B cell (primary cell): ENCODE data around the gene TMEM221. TPM values are rescaled to one million over a fixed set of nuclear protein-coding genes. Genes with fewer than 3 reads are reported as not detected.

ENCODE experiments used
- ATAC-seq: fragments of 200-7000 bp; cut with Tn5 transposase; one replicate; pipeline ENCODE4 v1.10.0; 2021; ENCODE audit warnings: low read depth, mild to moderate bottlenecking, moderate number of reproducible peaks, moderate library complexity
- CTCF ChIA-PET: fragments of 350-600 bp; sonication (Branson Sonifier 250); formaldehyde crosslinking; loops from one replicate; lab custom pipeline; 2021; ENCODE audit warnings: antibody characterized with exemption, inconsistent platforms; lab: Charles Lee
- POLR2A ChIA-PET: fragments of 350-600 bp; sonication (Branson Sonifier 250); formaldehyde crosslinking; loops from one replicate; lab custom pipeline; 2021; ENCODE audit warnings: antibody characterized with exemption; lab: Charles Lee
- DNase-seq: peaks from one replicate; pipeline ENCODE4 v3.0.0; 2013
- H2AFZ ChIP-seq: 2 replicates; pipeline ENCODE4 v1.6.1; 2012; ENCODE audit warnings: mild to moderate bottlenecking, low read depth, low read length; ENCODE audit not compliant: insufficient read depth, poor library complexity, severe bottlenecking
- H3K27ac ChIP-seq, 2 donors: 1 replicate in 1 of 2; 2 replicates in 1 of 2; pipeline ENCODE4 v1.5.1; 2012 to 2013; ENCODE audit warnings: low read length in 2 of 2, mild to moderate bottlenecking in 2 of 2, moderate library complexity in 1 of 2
- H3K27me3 ChIP-seq, 4 experiments: fragments of 200-600 bp in 1 of 4; sonication (generic) in 1 of 4; replicated peaks in 1 of 4; 1 replicate in 2 of 4; 2 replicates in 2 of 4; pipeline versions ENCODE4 v1.6.1 to v1.7.0; 2013 to 2016; ENCODE audit warnings: low read length in 3 of 4, mild to moderate bottlenecking in 2 of 4, mixed read lengths in 1 of 4, moderate library complexity in 1 of 4; ENCODE audit not compliant: insufficient read depth in 4 of 4, control insufficient read depth in 3 of 4; ENCODE audit errors: control extremely low read depth in 1 of 4
- H3K36me3 ChIP-seq, 2 experiments: replicated peaks in 1 of 2; 1 replicate in 1 of 2; 2 replicates in 1 of 2; pipeline versions ENCODE4 v1.6.1 to v1.7.1; 2013; ENCODE audit warnings: low read length in 1 of 2; ENCODE audit not compliant: insufficient read depth in 2 of 2, control insufficient read depth in 1 of 2; ENCODE audit errors: control extremely low read depth in 1 of 2, extremely low read depth in 1 of 2
- H3K4me1 ChIP-seq, 2 donors: fragments of 200-600 bp in 1 of 2; sonication (generic) in 1 of 2; 1 replicate in 1 of 2; 2 replicates in 1 of 2; pipeline versions ENCODE4 v1.5.1 to v1.6.1; 2013 to 2017; ENCODE audit warnings: low read length in 2 of 2; ENCODE audit not compliant: control insufficient read depth in 2 of 2, insufficient read depth in 2 of 2
- H3K4me2 ChIP-seq: replicated peaks from 2 replicates; pipeline ENCODE3; 2012; ENCODE audit warnings: mild to moderate bottlenecking, low read depth, low read length; ENCODE audit not compliant: poor library complexity, severe bottlenecking
- H3K4me3 ChIP-seq, 5 experiments: fragments of 200-600 bp in 1 of 5; sonication (generic) in 1 of 5; 1 replicate in 3 of 5; 2 replicates in 2 of 5; pipeline versions ENCODE4 v1.5.1 to v1.7.0; 2011 to 2016; ENCODE audit warnings: low read length in 4 of 5, mild to moderate bottlenecking in 4 of 5, low read depth in 2 of 5, control low read depth in 1 of 5, moderate library complexity in 1 of 5; ENCODE audit not compliant: insufficient read depth in 1 of 5; ENCODE audit errors: control extremely low read depth in 1 of 5, extremely low read depth in 1 of 5
- H3K79me2 ChIP-seq: fragments of 200-600 bp; sonication (generic); one replicate; pipeline ENCODE4 v1.6.0; 2016; ENCODE audit warnings: low read length; ENCODE audit not compliant: control insufficient read depth, insufficient read depth
- H3K9ac ChIP-seq: fragments of 200-600 bp; sonication (generic); 2 replicates; pipeline ENCODE4 v1.6.1; 2017; ENCODE audit warnings: mild to moderate bottlenecking, low read length, moderate library complexity
- H3K9me3 ChIP-seq, 3 donors: one replicate each; pipeline versions ENCODE4 v1.6.1 to v1.7.1; 2013; ENCODE audit warnings: low read length in 2 of 3; ENCODE audit not compliant: control insufficient read depth in 2 of 3, insufficient read depth in 1 of 3; ENCODE audit errors: control extremely low read depth in 1 of 3
- H4K20me1 ChIP-seq: 2 replicates; pipeline ENCODE4 v1.6.0; 2012; ENCODE audit warnings: mild to moderate bottlenecking, low read length; ENCODE audit not compliant: insufficient read depth, control insufficient read depth, poor library complexity, severe bottlenecking
- H3K27ac Mint-ChIP-seq: one replicate; pipeline ENCODE4 v1.8.0; 2021; ENCODE audit warnings: mixed read lengths
- H3K27me3 Mint-ChIP-seq: one replicate; pipeline ENCODE4 v1.8.0; 2021; ENCODE audit warnings: mixed read lengths
- H3K4me1 Mint-ChIP-seq: one replicate; pipeline ENCODE4 v1.8.0; 2021; ENCODE audit warnings: mixed read lengths
- H3K4me3 Mint-ChIP-seq: one replicate; pipeline ENCODE4 v1.8.0; 2021; ENCODE audit warnings: mixed read lengths
- H3K9me3 Mint-ChIP-seq: one replicate; pipeline ENCODE4 v1.8.0; 2022; ENCODE audit warnings: mixed read lengths; ENCODE audit not compliant: insufficient read depth
- EZH2 ChIP-seq: IDR thresholded peaks from 2 replicates; pipeline ENCODE4 v1.6.1; 2012; ENCODE audit warnings: borderline replicate concordance, low read depth, mild to moderate bottlenecking, moderate library complexity, low read length; ENCODE audit not compliant: insufficient read depth, poor library complexity, severe bottlenecking
- WGBS: methylation state at CpG from one replicate; pipeline ENCODE4 v1.1.5; 2013; ENCODE audit warnings: missing lambda C conversion rate; ENCODE audit not compliant: insufficient coverage; 5-methylcytosine and 5-hydroxymethylcytosine counted together
- intact Hi-C: fragments of 100-400 bp; cut with micrococcal nuclease; formaldehyde crosslinking; loops from one replicate; pipeline ENCODE4 v1.10.0; 2022
- polyA plus RNA-seq: library from polyadenylated mRNA; depleted of rRNA; stranded (reverse); fragments of >200 nt; gene quantifications from 2 replicates; pipeline ENCODE4 v1.2.3, GENCODE V29; 2012
- total RNA-seq, 2 donors: library from RNA; stranded (reverse); fragments of 120-200 nt in 1 of 2; gene quantifications; 1 replicate in 1 of 2; 2 replicates in 1 of 2; pipeline versions ENCODE4 v1.2.3 to v1.2.4, GENCODE V29; 2013 to 2022
- TF ChIP-seq, protein P1 (sequence below): fragments of 200-600 bp; IDR thresholded peaks from one replicate; pipeline ENCODE4 v1.8.0; 2022; ENCODE audit warnings: antibody characterized with exemption, mild to moderate bottlenecking

The TMEM221 gene
- total and polyA plus RNA-seq, 2 donors (not counting 1 experiment from before 2014, with no cell fraction given), result not detected

GRCh38 chr19:17470068-17470841, 21.8 kb upstream of the TMEM221 start, which contains the start of gene SLC27A1:
Gene SLC27A1, plus strand, starts transcription at chr19:17470524. Its CDS starts 17 bp downstream, at chr19:17470541.
- ChIA-PET CTCF (interaction anchor here (1.2 kb wide), 2 partner anchors 103 to 389 kb away, joined by 3 to 4 read pairs; partner anchors contain the start of gene RPL18A), POLR2A (interaction anchor here (0.7 to 0.8 kb wide), 2 partner anchors 64 to 65 kb away, joined by 4 to 10 read pairs; no protein-coding TSS in a partner anchor)
- peak within 1 kb of the TSS; percentile 92 for H3K4me3 Mint-ChIP-seq
- no peaks in the 10 kb centered on the region for H3K36me3 ChIP-seq
- peaks cover 28% of the 10 kb centered on the region for H3K4me1 Mint-ChIP-seq
- peak within 1 kb of the TSS; percentile 68 for H3K9ac ChIP-seq
- peak within 1 kb of the TSS; percentile 73 for H2AFZ ChIP-seq
- H3K4me2 ChIP-seq, result peak within 1 kb of the TSS; percentile 82
- no peaks in the 10 kb centered on the region for H3K9me3 ChIP-seq
- H3K27me3 ChIP-seq, result no peaks in the 10 kb centered on the region
- no peak for TF ChIP-seq EZH2
- TF ChIP-seq, protein P1, sequence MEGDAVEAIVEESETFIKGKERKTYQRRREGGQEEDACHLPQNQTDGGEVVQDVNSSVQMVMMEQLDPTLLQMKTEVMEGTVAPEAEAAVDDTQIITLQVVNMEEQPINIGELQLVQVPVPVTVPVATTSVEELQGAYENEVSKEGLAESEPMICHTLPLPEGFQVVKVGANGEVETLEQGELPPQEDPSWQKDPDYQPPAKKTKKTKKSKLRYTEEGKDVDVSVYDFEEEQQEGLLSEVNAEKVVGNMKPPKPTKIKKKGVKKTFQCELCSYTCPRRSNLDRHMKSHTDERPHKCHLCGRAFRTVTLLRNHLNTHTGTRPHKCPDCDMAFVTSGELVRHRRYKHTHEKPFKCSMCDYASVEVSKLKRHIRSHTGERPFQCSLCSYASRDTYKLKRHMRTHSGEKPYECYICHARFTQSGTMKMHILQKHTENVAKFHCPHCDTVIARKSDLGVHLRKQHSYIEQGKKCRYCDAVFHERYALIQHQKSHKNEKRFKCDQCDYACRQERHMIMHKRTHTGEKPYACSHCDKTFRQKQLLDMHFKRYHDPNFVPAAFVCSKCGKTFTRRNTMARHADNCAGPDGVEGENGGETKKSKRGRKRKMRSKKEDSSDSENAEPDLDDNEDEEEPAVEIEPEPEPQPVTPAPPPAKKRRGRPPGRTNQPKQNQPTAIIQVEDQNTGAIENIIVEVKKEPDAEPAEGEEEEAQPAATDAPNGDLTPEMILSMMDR, result no peak
- H3K4me3 ChIP-seq, result peak within 1 kb of the TSS; percentile 30 to 81 (median 76)
- H3K9me3 Mint-ChIP-seq, result no peaks in the 10 kb centered on the region
- DNase-seq, result peak; percentile 94
- ATAC-seq, result peak; percentile 78
- H3K27ac ChIP-seq, result peak within 1 kb of the TSS; percentile 59 to 62
- under 1% methylated on average over 64 of the region's 67 CpGs for WGBS
- no peaks in the 10 kb centered on the region for H3K27me3 Mint-ChIP-seq
- intact Hi-C loops, result loop anchor here (1.0 kb wide), 4 partner anchors 19 to 165 kb away; partner anchors contain the start of gene MRPL34
- H3K79me2 ChIP-seq, result no peaks in the 10 kb centered on the region
- peak within 1 kb of the TSS; percentile 90 for H3K27ac Mint-ChIP-seq
- no peaks in the 10 kb centered on the region for H4K20me1 ChIP-seq
- H3K4me1 ChIP-seq, result peaks cover 6 to 22% of the 10 kb centered on the region in 2 donors
